Purkinje cell (primary cell): ENCODE results near the gene MZF1. TPM values are rescaled to one million over a fixed set of nuclear protein-coding genes. Genes with fewer than 3 reads are reported as not detected.

Experiments
- polyA plus RNA-seq: library from polyadenylated mRNA; unstranded; fragments of >200 nt; fragmentation: Nextera tagmentation; gene quantifications from 2 replicates; pipeline ENCODE4 v1.2.1, GENCODE V29; 2014

Gene MZF1
- 1.3 and 2.5 TPM in 2 replicates for polyA plus RNA-seq

GRCh38 chr19:58572818-58573657 is at the start of gene MZF1:
Gene MZF1, minus strand, starts transcription at chr19:58573335. Its CDS starts 1,946 bp downstream, at chr19:58571389.

GRCh38 chr19:58558066-58558622 is 15.0 kb downstream of the MZF1 start, which contains the start of gene UBE2M:
Gene UBE2M, minus strand, starts transcription at chr19:58558611. Its CDS starts 230 bp downstream, at chr19:58558381.

GRCh38 chr19:58554494-58555368 is 18.4 kb downstream of the MZF1 start, which contains the start of gene CHMP2A:
Gene CHMP2A, minus strand, starts transcription at chr19:58555105. Its CDS starts 893 bp downstream, at chr19:58554212.

GRCh38 chr19:58543826-58544590 is 29.1 kb downstream of the MZF1 start, which contains the start of gene TRIM28:
Gene TRIM28, plus strand, starts transcription at chr19:58544064. Its CDS starts 694 bp downstream, at chr19:58544758.

DNA sequence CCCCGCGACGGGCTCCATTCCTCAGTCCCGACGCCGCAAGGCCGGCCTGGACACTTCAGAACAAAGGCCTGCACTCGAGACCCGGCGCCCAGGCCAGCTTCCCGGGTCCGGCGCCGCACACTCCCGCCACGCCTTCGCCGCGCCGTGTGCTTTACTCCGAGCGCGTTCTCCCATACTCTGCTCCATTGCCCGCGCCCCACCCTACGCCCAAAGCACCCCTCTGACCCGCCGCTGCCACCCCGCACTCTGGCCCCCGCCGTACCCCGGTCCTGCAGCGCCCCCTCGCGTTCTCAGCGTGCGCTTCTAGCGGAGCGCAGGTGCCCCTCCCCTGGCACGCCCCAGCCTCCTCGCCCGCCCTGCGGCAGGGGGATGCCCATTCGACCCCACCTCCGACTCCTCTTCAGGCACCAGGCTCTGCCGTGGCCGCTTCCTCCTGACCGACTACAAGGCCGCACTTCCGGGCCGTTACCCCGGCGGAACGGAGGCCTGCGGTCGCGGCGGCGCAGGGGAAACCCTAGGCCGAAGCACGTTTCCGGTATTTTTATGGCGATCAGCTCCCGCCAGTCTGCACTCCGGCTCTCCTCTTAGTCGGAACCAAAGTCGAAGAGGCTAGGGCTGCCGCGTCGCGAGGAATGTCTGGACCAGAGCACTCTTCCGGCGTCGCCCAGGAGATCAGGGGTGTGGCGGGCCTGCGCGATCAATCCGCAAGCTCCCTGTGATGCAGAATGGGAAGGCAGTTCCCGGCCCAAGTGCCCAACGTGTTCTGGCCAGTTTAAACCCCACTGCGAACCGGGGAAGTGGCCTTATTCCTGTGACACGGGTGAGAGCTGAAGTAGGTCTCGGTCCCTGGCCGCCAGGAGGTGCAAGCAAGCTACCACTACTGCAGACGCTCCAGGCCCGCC is 53.5 kb downstream of the MZF1 start, which contains the start of gene ZBTB45:
ZBTB45 (minus strand) TSS at position 456 of the 902 bp plus-strand sequence. CDS start 2,137 bp downstream, outside the sequence.

Other genes starting within 250 kb of the MZF1 start
- gene ZSCAN22, start 246.3 kb downstream of the MZF1 start, polyA plus RNA-seq = 0.51 TPM in 1 of 2 replicates, not detected in the other
- gene A1BG, start 219.8 kb downstream of the MZF1 start, polyA plus RNA-seq = 0.66 TPM in 1 of 2 replicates, not detected in the other
- 0.09 and 0.14 TPM in 2 replicates for gene ZNF497, start 210.6 kb downstream of the MZF1 start, polyA plus RNA-seq
- not detected in 2 replicates for gene ZNF837, start 192.3 kb downstream of the MZF1 start, polyA plus RNA-seq
- gene RPS5, start 186.1 kb downstream of the MZF1 start, polyA plus RNA-seq = 419 and 449 TPM in 2 replicates
- not detected in 2 replicates for gene RNF225, start 177.7 kb downstream of the MZF1 start, polyA plus RNA-seq
- gene ZNF584, start 164.7 kb downstream of the MZF1 start, polyA plus RNA-seq = 3.9 and 8.9 TPM in 2 replicates
- 1.0 and 2.4 TPM in 2 replicates for gene ZNF132, start 133.2 kb downstream of the MZF1 start, polyA plus RNA-seq
- 0.07 TPM in 1 of 2 replicates, not detected in the other for gene ZNF324B, start 121.7 kb downstream of the MZF1 start, polyA plus RNA-seq
- 0.94 and 2.4 TPM in 2 replicates for gene ZNF324, start 106.3 kb downstream of the MZF1 start, polyA plus RNA-seq
- 1.5 and 2.1 TPM in 2 replicates for gene ZNF446, start 97.0 kb downstream of the MZF1 start, polyA plus RNA-seq
- 36.9 and 41.6 TPM in 2 replicates for gene SLC27A5, start 61.3 kb downstream of the MZF1 start, polyA plus RNA-seq
- 0.29 and 0.50 TPM in 2 replicates for gene ZBTB45, start 53.5 kb downstream of the MZF1 start, polyA plus RNA-seq
- 25.8 and 31.4 TPM in 2 replicates for gene TRIM28, start 29.3 kb downstream of the MZF1 start, polyA plus RNA-seq
- gene CHMP2A, start 18.2 kb downstream of the MZF1 start, polyA plus RNA-seq = 210 and 234 TPM in 2 replicates
- gene UBE2M, start 14.7 kb downstream of the MZF1 start, polyA plus RNA-seq = 6.2 and 12.5 TPM in 2 replicates